Esophagus squamous epithelium (tissue), 4 donors: ENCODE data around the gene MYPN.

Experiments used
- POLR2A ChIP-seq, 4 donors: fragments of 450-650 bp; IDR thresholded peaks; one replicate each; pipeline ENCODE4 v1.6.1; 2017; ENCODE audit warnings: antibody characterized with exemption in 4 of 4, mild to moderate bottlenecking in 4 of 4, moderate library complexity in 3 of 4
- TF ChIP-seq, protein P1 (sequence below), 6 experiments: fragments of 450-650 bp in 4 of 6; fragments of 200-600 bp in 2 of 6; sonication (generic) in 2 of 6; IDR thresholded peaks; one replicate each; pipeline ENCODE4 v1.5.1; 2016 to 2019; ENCODE audit warnings: antibody characterized with exemption in 6 of 6, mild to moderate bottlenecking in 4 of 6, moderate library complexity in 4 of 6

DNA sequence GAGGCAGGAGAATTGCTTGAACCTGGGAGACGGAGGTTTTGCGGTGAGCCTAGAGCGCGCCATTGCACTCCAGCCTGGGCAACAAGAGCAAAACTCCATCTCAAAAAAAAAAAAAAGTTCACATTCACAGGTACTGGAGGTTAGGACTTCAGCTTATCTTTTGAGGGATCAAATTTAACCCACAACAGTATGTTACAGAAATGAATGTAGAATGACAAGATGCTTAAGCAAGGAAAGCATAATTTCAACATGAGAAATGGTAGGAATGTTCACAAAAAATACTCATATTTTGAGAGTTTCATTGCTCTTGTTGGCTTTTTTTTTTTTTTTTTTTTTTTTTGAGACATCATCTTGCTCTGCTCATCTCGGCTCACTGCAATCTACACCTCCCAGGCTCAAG, 32.3 kb upstream of the MYPN start:
- TF ChIP-seq, protein P1, sequence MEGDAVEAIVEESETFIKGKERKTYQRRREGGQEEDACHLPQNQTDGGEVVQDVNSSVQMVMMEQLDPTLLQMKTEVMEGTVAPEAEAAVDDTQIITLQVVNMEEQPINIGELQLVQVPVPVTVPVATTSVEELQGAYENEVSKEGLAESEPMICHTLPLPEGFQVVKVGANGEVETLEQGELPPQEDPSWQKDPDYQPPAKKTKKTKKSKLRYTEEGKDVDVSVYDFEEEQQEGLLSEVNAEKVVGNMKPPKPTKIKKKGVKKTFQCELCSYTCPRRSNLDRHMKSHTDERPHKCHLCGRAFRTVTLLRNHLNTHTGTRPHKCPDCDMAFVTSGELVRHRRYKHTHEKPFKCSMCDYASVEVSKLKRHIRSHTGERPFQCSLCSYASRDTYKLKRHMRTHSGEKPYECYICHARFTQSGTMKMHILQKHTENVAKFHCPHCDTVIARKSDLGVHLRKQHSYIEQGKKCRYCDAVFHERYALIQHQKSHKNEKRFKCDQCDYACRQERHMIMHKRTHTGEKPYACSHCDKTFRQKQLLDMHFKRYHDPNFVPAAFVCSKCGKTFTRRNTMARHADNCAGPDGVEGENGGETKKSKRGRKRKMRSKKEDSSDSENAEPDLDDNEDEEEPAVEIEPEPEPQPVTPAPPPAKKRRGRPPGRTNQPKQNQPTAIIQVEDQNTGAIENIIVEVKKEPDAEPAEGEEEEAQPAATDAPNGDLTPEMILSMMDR (IDR thresholded peaks at IDR 0.05) = no peak
- no peak for TF ChIP-seq POLR2A (IDR thresholded peaks at IDR 0.05)
